Liver (tissue), 9 donors: ENCODE measurements around the gene DDAH2. TPM values are rescaled to one million over a fixed set of nuclear protein-coding genes. Genes with fewer than 3 reads are reported as not detected.

ENCODE experiments used
- DNase-seq: peaks from one replicate; pipeline ENCODE4 v3.0.0-alpha.2; 2017; ENCODE audit warnings: low spot score
- H3K27ac ChIP-seq, 2 donors: one replicate each; pipeline ENCODE4 v1.7.0; 2013; ENCODE audit warnings: inconsistent platforms in 2 of 2, low read length in 2 of 2, control low read depth in 1 of 2, low read depth in 1 of 2, mild to moderate bottlenecking in 1 of 2
- H3K27me3 ChIP-seq, 4 donors: one replicate each; pipeline versions ENCODE4 v1.6.1 to v1.7.0; 2013; ENCODE audit warnings: low read length in 3 of 4, inconsistent platforms in 1 of 4, mild to moderate bottlenecking in 1 of 4, moderate library complexity in 1 of 4; ENCODE audit not compliant: control insufficient read depth in 4 of 4, insufficient read depth in 4 of 4
- H3K36me3 ChIP-seq, 4 donors: one replicate each; pipeline versions ENCODE4 v1.6.1 to v1.7.0; 2013; ENCODE audit warnings: low read length in 3 of 4, mild to moderate bottlenecking in 3 of 4, low read depth in 1 of 4, moderate library complexity in 1 of 4; ENCODE audit not compliant: control insufficient read depth in 4 of 4, insufficient read depth in 3 of 4
- H3K4me1 ChIP-seq, 4 donors: one replicate each; pipeline versions ENCODE4 v1.6.1 to v1.7.0; 2013; ENCODE audit warnings: low read length in 3 of 4, mild to moderate bottlenecking in 3 of 4, moderate library complexity in 1 of 4; ENCODE audit not compliant: control insufficient read depth in 4 of 4, insufficient read depth in 4 of 4
- H3K4me3 ChIP-seq, 3 donors: one replicate each; pipeline versions ENCODE4 v1.6.1 to v1.7.0; 2013; ENCODE audit warnings: low read length in 3 of 3, control low read depth in 1 of 3, low read depth in 1 of 3, mild to moderate bottlenecking in 1 of 3
- H3K9ac ChIP-seq, 2 donors: one replicate each; pipeline ENCODE4 v1.7.0; 2013; ENCODE audit warnings: low read length in 2 of 2, mild to moderate bottlenecking in 2 of 2, moderate library complexity in 2 of 2, control low read depth in 1 of 2, low read depth in 1 of 2
- H3K9me3 ChIP-seq, 4 donors: one replicate each; pipeline versions ENCODE4 v1.6.1 to v1.7.0; 2013; ENCODE audit warnings: low read length in 3 of 4; ENCODE audit not compliant: control insufficient read depth in 4 of 4
- CTCF ChIP-seq: fragments of 150-350 bp; IDR thresholded peaks from 2 replicates; pipeline ENCODE4 v1.5.1; 2017; ENCODE audit warnings: improper control_type of control experiment, low read depth, low read length; ENCODE audit not compliant: missing input control
- EGR1 ChIP-seq, 2 donors: IDR thresholded peaks; 2 replicates each; pipeline ENCODE4 v1.6.1; 2016 to 2018; ENCODE audit warnings: antibody characterized with exemption in 2 of 2, low read depth in 2 of 2
- FOXA1 ChIP-seq: IDR thresholded peaks from 2 replicates; pipeline ENCODE4 v1.6.1; 2016; ENCODE audit warnings: antibody characterized with exemption
- FOXA2 ChIP-seq: IDR thresholded peaks from 2 replicates; pipeline ENCODE4 v1.6.1; 2016; ENCODE audit warnings: antibody characterized with exemption
- GABPA ChIP-seq, 2 donors: IDR thresholded peaks in 1 of 2; conservative IDR thresholded peaks in 1 of 2; 2 replicates each; pipeline ENCODE4 v1.6.1; 2016; ENCODE audit warnings: antibody characterized with exemption in 2 of 2, mild to moderate bottlenecking in 1 of 2, moderate library complexity in 1 of 2
- HNF4A ChIP-seq, 2 donors: conservative IDR thresholded peaks; 2 replicates each; pipeline ENCODE4 v1.6.1; 2016; ENCODE audit warnings: antibody characterized with exemption in 2 of 2, mild to moderate bottlenecking in 2 of 2
- HNF4G ChIP-seq: IDR thresholded peaks from 2 replicates; pipeline ENCODE4 v1.6.1; 2016; ENCODE audit warnings: antibody characterized with exemption
- JUND ChIP-seq, 2 donors: IDR thresholded peaks; 2 replicates each; pipeline ENCODE4 v1.6.1; 2016; ENCODE audit warnings: antibody characterized with exemption in 2 of 2
- MAX ChIP-seq: IDR thresholded peaks from 2 replicates; pipeline ENCODE4 v1.6.1; 2016; ENCODE audit warnings: antibody characterized with exemption
- NR2F2 ChIP-seq: IDR thresholded peaks from 2 replicates; pipeline ENCODE4 v1.6.1; 2016; ENCODE audit warnings: antibody characterized with exemption
- RAD21 ChIP-seq, 2 donors: IDR thresholded peaks; 2 replicates each; pipeline ENCODE4 v1.6.1; 2016; ENCODE audit warnings: antibody characterized with exemption in 2 of 2, mild to moderate bottlenecking in 2 of 2
- REST ChIP-seq: IDR thresholded peaks from 2 replicates; pipeline ENCODE4 v1.6.1; 2016; ENCODE audit warnings: antibody characterized with exemption, mild to moderate bottlenecking
- RXRA ChIP-seq, 2 donors: IDR thresholded peaks; 2 replicates each; pipeline ENCODE4 v1.6.1; 2017 to 2018; ENCODE audit warnings: antibody characterized with exemption in 2 of 2, mild to moderate bottlenecking in 1 of 2
- SP1 ChIP-seq: IDR thresholded peaks from 2 replicates; pipeline ENCODE4 v1.6.1; 2018; ENCODE audit warnings: antibody characterized with exemption, mild to moderate bottlenecking
- TAF1 ChIP-seq: conservative IDR thresholded peaks from 2 replicates; pipeline ENCODE4 v1.6.1; 2016; ENCODE audit warnings: antibody characterized with exemption, mild to moderate bottlenecking
- YY1 ChIP-seq: IDR thresholded peaks from 2 replicates; pipeline ENCODE4 v1.6.1; 2016; ENCODE audit warnings: antibody characterized with exemption, mild to moderate bottlenecking
- WGBS: extraction: QIAGEN DNeasy Blood & Tissue Kit; methylation state at CpG from one replicate; pipeline ENCODE4 v1.1.7; 2013; 5-methylcytosine and 5-hydroxymethylcytosine counted together
- polyA plus RNA-seq, 2 donors: library from polyadenylated mRNA; stranded (reverse) in 1 of 2; unstranded in 1 of 2; fragments of 200-250 nt in 1 of 2; fragments of >200 nt in 1 of 2; fragmentation: Nextera tagmentation in 1 of 2; extraction: Ambion mirVana in 1 of 2; gene quantifications; one replicate each; pipeline versions ENCODE4 v1.2.1 to v1.2.3, GENCODE V29; 2013 to 2015
- total RNA-seq, 2 donors: library from RNA; depleted of rRNA; stranded (reverse); fragments of >200 nt; gene quantifications; one replicate each; pipeline ENCODE4 v1.2.3, GENCODE V29; 2014
- TF ChIP-seq, protein P1 (sequence below): IDR thresholded peaks from 2 replicates; pipeline ENCODE4 v1.6.1; 2016; ENCODE audit warnings: antibody characterized with exemption
- TF ChIP-seq, protein P2 (sequence below): IDR thresholded peaks from 2 replicates; pipeline ENCODE4 v1.6.1; 2016; ENCODE audit warnings: antibody characterized with exemption
- donor health status: healthy.
- donor health status: healthy.
- donor health status: healthy.
- donor health status: healthy.
- donor health status: healthy.

DDAH2 gene
- total and polyA plus RNA-seq, 4 donors, result 19.8 to 31.4 (median 23.2) TPM

DNA sequence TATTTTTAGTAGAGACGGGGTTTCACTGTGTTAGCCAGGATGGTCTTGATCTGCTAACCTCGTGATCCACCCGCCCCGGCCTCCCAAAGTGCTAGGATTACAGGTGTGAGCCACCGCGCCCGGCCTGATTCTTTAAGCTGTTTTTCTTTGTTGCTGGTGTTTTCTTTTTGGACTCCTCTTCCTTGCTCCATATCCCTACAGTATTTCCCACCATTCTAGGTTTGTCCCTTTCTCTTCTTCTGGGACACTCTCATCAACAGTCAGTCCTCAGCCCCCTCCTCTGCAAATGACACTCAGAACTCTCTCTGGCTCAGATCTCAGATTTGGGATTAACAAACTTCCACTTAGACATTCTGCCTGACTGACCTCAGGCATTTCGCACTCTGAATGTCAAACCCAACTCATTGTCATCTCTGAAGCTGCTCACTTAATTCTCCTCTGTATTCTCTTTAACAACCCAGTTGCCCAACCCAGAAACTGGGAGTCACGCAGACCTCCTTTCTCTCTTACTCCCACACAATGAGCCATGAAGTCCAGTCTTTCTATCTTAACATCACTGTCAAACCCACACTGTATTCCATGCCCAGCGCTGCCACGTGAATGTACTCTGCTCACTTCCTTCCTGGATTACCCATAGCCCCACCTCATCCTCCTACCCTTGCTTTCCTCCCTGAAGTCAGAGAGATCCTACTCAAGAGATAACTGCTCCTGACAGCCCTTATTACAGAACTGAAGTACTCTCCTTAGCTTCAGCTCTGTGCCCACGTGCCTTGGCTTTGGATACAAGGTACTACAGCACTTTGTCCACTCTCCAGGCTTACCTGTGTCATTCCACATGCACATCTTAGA is 3.4 kb downstream of the DDAH2 start:
- no peak overlapping the region for H3K9ac ChIP-seq
- TF ChIP-seq JUND (IDR thresholded peaks at IDR 0.05) (no peak), CTCF (no peak), TAF1 (no peak), HNF4G (no peak), REST (no peak), YY1 (no peak), RAD21 (IDR thresholded peaks at IDR 0.05) (no peak), MAX (no peak), SP1 (no peak), GABPA (IDR thresholded peaks at IDR 0.05 in 1 of 2, conservative IDR thresholded peaks at IDR 0.05 in 1 of 2) (no peak), EGR1 (IDR thresholded peaks at IDR 0.05; ENCODE audit: low read depth in 2 of 2) (no peak), FOXA2 (no peak), RXRA (IDR thresholded peaks at IDR 0.05) (no peak), NR2F2 (no peak), FOXA1 (no peak), HNF4A (conservative IDR thresholded peaks at IDR 0.05) (no peak)
- TF ChIP-seq, protein P1, sequence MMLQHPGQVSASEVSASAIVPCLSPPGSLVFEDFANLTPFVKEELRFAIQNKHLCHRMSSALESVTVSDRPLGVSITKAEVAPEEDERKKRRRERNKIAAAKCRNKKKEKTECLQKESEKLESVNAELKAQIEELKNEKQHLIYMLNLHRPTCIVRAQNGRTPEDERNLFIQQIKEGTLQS, result no peak
- TF ChIP-seq, protein P2, sequence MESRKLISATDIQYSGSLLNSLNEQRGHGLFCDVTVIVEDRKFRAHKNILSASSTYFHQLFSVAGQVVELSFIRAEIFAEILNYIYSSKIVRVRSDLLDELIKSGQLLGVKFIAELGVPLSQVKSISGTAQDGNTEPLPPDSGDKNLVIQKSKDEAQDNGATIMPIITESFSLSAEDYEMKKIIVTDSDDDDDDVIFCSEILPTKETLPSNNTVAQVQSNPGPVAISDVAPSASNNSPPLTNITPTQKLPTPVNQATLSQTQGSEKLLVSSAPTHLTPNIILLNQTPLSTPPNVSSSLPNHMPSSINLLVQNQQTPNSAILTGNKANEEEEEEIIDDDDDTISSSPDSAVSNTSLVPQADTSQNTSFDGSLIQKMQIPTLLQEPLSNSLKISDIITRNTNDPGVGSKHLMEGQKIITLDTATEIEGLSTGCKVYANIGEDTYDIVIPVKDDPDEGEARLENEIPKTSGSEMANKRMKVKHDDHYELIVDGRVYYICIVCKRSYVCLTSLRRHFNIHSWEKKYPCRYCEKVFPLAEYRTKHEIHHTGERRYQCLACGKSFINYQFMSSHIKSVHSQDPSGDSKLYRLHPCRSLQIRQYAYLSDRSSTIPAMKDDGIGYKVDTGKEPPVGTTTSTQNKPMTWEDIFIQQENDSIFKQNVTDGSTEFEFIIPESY, result no peak
- H3K36me3 ChIP-seq, result peaks cover 0 to 9% (median 2%) of the 10 kb centered on the region in 4 donors
- 88% methylated on average over 12 of the region's 12 CpGs for WGBS
- peaks cover 3 to 17% (median 10%) of the 10 kb centered on the region in 4 donors for H3K4me1 ChIP-seq
- H3K27me3 ChIP-seq, result no peaks in the 10 kb centered on the region
- H3K9me3 ChIP-seq, result no peaks in the 10 kb centered on the region
- no peak for DNase-seq
- H3K4me3 ChIP-seq, result no peak overlapping the region
- H3K27ac ChIP-seq, result no peak overlapping the region
